GM19452 (cell line): ENCODE results near the gene CAPZA1.
A peak's percentile ranks its signal among the peaks of the same experiment; 100 is the strongest.

Experiments
- ATAC-seq: cut with Tn5 transposase; IDR thresholded peaks from one replicate; pipeline ENCODE4 v1.9.1; 2021; ENCODE audit not compliant: unreplicated experiment

The CAPZA1 gene

GRCh38 chr1:112714313-112715263, 95.0 kb downstream of the CAPZA1 start:
- ATAC-seq = no peak

GRCh38 chr1:112715264-112716053, 95.8 kb downstream of the CAPZA1 start, which contains the start of gene PPM1J:
TSS of gene PPM1J (minus strand) at chr1:112715332. CDS start at chr1:112715301, 31 bp downstream.
- peak; percentile 79 for ATAC-seq

DNA sequence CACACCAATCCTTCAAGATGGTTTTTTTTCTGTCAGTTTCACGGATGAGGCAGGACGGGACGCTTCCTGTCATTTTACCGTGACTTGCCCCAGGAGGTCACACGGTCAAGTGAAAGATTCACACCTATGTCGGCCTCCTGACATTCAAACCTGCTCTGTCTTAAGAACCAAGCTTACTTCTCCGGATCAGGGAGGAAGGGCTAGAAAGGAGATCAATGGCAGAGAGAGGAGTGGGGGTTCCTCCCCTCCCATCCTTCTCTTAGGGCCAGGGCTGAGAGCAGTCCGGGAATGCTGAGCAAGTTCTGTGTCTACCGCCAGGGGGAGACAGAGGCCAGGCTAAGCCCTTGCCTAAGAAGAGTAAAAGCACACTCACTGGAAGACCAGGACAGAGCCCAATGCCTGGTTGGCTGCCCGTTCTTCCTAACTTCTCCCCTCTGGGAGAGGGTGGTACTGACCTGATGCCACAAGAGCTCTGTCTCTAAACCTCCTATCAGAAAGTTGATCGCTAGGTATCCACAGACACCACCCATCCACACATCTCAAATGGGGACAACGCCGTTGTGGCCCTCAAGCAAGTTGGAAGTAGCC, 96.6 kb downstream of the CAPZA1 start:
- no peak for ATAC-seq

DNA sequence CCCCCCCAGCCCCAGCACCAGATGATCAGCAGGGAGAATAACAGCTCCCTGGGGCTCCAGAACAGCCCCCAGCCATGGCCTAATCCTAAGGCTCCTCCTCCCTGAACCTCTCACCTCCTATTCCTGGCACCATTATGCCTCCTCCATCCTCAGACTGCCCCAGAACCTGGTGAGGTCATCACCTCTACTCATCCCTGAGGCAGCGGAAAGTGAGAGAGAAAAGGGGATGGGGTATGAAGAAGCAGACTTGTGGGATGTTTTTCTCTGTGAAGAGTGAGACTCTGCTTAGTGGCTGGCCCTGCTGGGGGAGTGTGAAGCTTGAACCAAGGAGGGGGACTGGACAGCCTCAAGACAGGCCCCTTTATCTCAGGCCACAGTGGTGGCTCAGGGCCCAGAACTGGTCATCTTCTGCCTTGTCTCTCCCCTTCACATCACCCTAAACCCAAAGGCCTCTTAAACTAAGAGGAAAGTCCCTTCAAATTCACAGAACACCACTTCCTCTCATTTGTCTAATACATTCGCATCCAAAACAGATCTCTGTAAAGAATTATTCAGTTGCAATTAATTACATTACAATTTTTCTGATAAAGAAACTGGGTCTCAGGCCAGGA, 97.7 kb downstream of the CAPZA1 start:
- no peak for ATAC-seq

DNA sequence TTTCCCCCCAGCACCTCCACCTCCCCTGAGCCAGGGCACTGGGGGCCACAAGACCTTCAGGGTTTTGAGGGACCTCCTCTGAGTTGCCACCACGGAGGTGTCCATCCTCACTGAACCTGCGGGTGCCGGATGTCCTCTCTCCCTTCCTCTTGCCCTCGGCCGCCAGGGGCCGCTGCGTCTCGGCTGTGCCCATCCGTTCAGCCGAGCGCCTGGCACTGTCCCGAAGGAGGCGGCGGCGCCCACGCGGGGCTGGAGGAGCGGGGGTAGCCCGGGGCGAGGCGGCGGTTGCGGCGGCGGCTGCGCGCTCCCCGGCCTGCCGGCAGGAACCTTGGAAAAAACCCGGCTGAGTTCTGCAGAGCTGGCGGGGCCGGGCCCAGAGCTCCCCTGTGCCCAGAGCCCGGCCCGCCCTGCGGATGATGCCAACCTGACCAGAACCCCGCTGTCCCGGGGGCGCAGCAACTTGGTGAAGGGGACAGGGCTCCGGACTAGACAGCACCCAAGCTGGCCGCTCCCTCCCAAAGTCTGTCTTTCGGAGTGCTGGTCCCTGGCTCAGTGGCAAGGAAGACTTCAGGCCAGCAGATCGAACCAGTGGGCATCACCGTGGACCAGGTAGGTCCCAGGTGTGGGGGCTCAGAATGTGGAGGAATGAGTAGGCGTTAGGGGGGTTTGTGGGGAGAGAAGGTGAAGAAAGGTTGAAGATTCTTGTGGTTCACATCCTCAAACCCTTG, 99.2 kb downstream of the CAPZA1 start:
- ATAC-seq = no peak

DNA sequence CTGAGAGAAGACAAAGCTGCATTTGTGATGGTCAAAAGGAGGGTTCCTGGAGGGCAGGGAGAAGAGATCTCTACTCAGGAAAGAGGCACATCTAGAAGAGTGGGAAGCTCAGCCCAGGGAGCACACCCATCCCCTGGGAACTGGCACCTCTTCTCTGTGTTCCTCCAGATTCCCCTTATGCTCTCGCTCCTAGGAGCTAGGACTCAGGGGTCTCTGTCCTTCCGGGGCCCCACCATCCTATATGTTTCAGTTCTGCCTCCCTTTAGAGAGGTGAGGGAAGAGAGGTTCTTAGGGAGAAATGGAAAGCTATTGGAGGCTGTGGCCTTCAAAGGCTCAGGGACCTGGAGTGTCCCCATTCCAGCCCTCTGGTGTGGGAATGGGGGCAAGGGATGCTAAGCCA, 100.1 kb downstream of the CAPZA1 start:
- no peak for ATAC-seq

GRCh38 chr1:112720800-112721199, 101.2 kb downstream of the CAPZA1 start:
- no peak for ATAC-seq
